Medulla oblongata (tissue), 1 donor: ENCODE data around the gene ARID1B.
"Not testable (repeated sequence)": the region's sequence is repeated elsewhere in the genome, so short reads cannot be mapped to it uniquely, and the experiment has no call there.

Experiments
- DNase-seq: peaks from one replicate; pipeline ENCODE4 v3.0.0-alpha.2; 2015; ENCODE audit errors: extremely low spot score

The ARID1B gene

DNA sequence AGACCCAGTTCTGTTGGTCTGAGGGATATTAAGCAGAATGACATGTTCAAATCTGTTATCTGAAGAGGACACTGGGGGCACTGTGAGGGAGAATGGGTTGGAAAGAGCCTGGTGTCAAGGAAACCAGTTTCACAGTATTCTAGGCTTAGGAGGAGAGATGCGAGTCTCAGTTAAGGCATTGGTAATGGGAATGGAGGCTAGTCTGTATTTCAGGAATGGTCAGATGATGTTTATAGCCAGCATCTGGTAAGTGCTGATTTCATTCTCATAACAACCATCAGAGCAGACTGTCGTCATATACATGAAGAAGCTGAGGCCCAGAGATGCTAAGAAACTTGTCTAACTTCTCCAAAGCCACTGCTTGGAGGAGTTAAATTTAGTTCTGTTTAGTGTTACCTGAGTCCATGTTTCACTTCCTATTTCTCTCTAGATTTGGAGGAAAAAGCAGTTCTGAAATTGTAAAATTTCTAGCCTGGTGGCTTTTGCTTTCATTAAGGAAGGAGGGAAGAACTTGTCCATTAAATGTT is 242.0 kb downstream of the ARID1B start:
- peak; percentile 47 for DNase-seq

DNA sequence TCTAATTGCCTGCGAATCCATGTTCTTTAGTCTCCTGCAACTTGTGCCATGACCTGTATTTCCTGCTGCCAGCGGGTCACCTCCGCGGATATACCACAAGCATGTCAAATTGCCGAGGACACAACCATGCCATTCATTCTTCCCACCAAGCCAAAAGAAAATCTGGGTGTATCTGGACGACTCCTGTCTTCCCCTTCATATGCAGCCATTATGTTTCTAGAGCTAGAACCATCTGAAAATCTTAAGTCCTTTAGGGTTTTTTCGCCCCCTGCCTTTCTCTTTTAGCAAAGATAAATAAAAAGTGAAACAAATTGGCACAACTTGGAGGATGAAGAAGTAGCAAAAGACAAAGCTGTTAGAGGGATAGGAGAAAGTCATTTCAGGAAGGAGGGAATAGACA is 242.6 kb downstream of the ARID1B start:
- DNase-seq = peak; percentile 39

DNA sequence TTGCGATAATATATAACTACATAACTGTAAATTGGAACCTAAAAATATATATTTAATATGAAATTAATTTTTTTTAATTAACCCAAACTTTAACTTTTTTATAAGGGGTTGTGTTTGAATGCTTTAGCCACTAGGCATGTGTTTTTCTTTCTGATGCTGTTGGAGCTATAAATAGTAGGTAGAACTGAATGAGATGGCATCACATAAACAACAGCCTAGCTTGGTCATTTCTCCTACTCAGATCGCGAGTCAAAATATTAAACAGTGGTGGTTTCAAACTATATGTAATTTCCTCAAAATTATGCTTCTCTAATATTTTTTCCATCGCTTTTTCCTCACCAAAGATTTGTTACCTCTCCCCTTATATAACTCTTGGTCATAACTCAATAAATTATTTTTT is 243.2 kb downstream of the ARID1B start:
- DNase-seq = peak; percentile 32

DNA sequence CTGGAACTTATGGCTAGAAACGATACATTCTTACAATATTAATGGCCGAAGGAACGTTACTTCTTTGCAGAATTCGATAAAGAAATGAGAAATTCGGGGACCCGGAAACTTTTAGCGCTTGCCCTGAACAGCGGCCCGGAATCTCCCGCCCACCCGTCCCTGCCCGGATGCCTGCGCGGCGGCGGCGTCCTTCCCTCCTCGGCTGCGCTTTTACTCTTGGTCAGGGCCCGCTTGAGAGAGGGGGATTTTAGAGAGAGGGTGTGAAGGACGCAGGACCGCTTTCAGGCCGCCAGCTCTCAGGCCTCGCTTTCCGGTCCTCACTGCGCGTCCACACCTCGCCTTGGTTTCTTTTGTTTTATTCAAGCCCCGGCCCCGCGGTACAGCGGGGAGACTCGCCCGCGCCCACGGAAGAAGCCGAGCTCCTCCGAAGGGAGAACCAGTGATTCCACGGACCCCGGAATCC is 243.7 kb downstream of the ARID1B start:
- DNase-seq = peak; percentile 51

DNA sequence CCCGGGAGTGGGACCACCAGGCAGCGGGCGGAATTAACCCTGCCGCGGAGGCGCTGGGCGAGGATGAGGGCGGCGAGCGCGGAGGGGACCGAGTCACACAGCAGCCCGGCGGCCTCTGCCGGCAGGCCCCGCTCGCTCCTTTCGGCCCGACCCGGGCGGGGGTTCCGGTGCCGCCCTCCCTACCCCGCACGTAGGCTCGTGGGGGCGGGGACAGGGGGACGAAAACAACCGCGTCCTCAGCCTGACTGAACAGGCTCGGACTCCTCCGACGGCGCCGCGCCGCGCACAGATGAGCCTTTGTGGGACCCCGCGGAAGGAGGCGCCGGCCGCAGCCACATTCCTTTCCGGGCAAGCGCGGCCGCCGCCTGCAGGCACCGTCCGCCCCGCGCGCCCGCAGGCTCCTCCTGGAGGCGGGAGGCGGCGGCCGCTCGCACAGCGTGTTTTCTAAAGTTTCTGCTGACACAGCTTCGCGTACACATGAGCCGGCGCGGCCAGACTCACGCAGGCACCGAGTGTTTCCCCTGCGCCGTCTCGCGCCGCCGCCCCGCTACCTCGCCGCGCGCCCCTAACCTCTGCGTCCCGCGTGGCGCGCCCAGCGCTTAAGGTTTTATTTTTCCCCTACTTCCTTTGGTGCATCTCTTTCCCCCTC is 244.3 kb downstream of the ARID1B start:
- DNase-seq = peak; percentile 95

DNA sequence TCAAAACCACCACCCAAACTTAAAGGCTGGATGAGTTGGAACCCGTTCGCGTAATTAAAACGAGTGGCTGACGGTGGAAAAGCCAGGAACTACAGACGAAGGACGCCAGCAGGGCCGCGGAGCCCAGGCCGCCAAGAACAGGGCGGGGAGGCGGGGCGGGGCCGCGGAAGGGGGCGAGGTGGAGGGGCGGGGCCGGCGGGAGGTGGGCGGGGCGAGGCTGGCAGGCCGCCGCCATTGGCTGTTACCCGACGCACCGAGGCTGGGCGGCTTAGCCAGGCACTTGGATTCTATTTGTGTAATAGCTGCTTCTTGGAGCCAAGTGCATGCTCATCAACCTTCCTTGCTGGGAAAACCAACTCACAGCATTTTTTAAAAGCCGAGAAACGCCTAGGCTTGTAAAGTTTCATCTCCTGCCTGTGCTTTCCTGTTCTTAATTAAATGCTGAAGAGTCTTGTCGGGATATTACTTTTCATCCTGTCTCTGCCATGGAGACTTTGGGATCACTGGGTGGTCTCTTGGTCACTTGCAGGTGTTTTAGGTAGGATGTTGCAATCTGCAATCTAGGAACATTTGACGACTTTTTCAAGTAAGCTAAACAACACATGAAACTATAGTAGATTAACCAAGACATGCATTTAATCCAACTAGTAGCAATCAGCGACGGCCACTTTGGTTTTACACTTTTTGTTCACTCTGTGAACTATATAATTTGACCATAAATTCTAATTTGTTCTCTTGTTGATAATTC is 245.0 kb downstream of the ARID1B start:
- DNase-seq = peak; percentile 93

DNA sequence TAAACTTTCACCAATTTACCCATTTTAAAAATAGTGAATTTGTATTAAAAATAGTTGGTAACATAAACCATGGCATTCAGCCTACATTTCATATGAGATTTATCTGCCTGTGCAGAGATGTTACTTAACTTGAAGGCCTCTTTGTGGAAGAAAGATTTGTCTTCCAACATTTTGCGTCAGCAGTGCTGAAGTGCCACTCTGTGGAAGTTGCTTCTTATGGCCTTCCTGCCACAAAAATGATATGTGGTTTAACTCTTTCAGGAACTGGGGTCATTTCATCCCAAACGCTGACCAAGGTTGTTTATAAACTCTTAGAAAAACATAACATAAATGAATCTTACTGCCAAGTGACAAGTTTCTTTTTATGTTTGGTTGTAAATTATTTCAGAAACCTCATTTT is 246.8 kb downstream of the ARID1B start:
- DNase-seq = peak; percentile 66

DNA sequence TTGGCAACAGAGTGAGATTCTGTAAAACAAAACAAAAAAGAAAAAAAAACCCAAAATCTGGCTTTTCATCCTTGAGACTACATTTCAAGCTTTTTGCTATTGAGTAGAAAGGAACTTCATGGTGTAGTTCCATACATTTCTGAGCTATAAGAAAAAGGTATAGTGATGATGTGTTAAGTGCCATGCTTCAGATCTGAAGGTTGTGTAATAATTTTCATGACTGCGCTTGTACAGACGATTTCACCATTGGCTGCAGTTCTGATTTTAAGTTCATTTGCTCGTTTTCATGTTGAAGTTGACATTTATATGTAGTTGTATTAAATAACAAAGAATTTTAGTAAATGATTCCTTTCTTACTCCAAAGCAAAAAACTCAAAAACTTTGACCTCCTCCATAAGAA is 247.6 kb downstream of the ARID1B start:
- no peak for DNase-seq

DNA sequence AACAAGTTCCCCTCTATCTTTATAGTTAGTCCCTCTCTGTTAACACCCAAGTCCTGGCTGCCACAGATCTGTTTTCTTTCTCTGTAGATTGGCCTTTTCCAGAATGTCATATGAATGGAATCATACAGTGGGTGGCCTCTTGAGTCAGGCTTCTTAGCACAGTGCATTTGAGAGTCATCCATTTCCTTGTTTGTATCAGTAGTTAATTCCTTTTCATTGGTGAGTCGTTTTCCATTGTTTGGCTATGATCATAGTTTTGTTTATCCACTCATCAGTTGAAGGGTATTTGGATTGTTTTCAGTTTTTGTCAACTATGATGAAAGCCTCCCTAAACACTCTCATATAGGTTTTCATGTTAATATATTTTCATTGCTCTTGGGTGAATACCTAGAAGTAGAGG is 248.3 kb downstream of the ARID1B start:
- no peak for DNase-seq

DNA sequence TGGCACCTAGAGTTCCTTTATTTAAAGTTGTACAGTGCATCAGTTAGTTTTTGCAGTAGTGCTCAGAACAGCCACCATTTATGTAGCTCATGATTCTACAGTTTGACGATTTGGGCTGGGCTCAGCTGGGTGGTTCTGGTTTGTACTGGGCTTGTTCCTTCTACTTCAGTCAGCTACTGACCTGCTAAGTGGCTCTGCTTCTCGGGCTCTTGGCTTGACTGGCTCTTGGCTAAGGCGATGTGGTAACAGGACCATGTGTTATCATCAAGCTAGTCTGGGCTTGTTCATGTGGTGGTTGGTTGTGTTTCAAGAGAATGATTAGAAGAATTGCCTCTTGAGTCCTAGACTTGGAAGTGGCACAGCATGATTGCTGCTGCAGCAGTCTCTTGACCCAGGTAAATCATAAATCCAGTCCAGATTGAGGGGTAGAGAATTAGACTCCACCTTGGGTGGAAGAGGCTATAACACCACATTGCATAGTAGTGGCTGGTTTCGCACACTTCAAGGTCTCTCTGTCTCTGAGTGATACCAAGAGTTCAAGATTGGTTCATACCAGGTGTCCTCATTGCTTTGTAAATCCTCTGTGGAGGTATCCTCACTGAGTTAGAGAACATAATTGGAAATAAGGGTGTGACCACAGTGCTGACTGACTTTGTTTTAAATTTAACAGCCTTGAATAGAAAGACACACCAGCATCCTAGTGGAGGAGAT is 253.0 kb downstream of the ARID1B start:
- no peak for DNase-seq

DNA sequence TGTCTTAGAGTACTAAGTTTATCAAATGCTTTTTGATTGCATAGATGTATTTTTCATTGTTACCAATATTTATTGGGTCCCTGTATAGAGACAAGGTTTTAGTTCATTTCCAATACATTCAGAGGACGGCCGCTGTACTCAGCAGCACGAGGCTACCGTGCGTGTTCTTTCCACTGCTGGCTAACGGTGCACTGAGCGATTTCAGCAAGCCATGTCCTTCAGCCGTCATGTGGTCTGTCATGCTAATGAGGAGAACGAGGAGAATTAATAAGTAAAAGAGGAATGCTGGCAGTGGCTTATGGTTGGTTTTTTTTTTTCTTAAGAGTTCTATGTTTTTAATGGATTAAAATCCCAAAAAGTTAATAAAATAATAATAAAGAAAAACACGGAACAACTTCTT is 253.6 kb downstream of the ARID1B start:
- peak; percentile 71 for DNase-seq

DNA sequence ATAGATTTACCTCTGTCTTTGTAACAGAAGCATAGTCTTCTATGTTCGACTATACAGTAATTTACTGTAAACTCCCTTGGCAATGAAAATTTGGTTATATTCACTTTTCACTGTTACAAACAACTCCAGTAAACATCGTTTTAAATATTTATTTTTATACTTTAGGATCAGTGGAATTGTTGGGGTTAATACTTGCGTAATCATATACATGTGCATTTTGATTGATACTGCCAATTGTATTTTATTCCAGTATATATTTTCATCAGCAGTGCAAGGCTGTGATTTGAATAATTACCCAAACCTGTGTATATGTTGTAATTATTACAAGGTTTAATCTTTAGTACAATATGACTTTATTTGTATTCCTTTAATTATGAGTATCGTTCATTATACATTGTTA is 255.7 kb downstream of the ARID1B start:
- no peak for DNase-seq

DNA sequence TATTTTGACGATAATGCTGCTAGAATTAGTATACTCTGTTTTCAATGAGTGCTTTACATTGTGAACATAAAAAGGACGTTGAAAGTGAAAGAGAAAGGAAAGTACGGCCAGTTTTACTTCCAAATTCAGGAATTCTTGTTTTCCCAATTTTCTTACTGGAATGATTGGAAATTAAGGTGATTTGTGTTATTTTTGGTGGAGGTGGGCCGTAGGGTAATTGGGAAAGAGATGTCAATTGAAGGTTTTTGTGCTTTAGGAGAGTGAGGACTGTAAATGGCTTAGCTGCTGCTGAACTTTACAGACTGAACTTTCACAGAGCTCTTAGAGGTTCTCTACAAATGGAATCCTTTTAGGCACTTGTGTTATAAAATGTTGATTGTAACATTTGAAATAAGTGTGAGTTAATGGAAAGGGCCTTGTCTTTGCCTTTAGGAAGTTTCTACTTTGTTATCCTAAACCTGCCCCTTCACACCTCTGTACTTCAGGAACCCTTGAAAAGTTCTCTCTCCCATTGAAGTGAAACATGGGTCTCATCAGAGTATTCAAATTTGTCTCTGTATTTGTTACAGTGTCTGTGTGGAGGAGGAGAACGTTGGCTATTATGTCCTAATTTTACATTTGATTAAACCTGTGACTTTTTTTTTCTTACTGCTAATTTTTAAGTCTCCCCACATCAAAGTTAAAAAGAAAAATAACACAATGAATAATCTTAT is 256.4 kb downstream of the ARID1B start:
- peak; percentile 59 for DNase-seq

DNA sequence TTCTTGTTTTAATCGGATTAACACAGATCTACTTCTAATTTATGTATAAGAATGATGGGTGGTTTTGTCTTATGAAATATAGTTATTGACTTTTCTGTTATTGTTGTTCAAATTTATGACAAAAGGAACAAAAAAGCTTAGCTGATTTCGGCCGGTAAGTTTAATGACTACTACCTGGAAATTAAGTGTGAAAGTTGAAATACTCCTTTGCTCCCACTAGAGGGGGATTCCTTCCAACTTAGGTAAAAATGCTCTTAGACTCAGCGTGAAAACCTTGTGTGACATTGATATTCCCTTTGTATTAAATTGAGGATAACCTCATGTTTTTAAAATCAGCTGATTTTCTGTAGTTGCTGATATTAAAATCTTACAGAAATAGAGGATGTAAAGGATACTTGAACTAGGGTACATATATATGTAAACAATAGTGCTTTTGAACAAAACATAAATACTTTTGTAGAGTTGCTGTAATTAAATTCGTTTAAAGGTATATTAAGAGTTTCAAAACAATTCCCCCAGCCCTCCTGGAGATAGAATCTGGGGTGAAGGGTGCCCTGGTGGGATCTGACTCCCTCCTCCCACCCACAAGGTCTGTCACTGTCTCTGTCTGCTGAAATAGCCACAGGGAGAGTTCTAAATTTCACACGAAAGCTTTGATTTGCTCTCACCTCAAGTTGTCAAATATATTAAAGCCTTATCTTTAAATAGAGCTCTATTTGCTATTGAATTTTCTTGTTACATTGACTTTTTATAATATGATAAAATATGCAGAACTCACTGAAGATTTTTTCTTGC is 257.5 kb downstream of the ARID1B start:
- DNase-seq = peak; percentile 71

DNA sequence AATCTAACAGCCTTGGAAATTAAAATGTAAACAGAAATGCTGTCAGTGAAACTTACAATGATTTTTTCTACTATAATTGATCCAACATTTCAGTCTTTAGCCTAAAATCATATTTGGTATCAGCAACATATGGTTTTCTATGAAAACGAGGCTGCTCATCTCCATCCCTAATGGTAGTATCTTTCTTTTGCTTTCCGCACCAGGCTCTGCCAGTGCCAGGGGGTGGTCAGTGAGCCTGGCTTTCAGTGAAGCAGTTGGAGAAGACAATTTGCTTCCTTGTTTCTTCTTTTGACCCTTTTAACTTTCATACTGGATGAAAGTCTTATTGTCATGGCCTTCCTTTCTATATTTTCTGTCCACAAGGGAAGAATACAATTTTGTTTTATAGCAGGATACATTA is 258.4 kb downstream of the ARID1B start:
- peak; percentile 78 for DNase-seq

DNA sequence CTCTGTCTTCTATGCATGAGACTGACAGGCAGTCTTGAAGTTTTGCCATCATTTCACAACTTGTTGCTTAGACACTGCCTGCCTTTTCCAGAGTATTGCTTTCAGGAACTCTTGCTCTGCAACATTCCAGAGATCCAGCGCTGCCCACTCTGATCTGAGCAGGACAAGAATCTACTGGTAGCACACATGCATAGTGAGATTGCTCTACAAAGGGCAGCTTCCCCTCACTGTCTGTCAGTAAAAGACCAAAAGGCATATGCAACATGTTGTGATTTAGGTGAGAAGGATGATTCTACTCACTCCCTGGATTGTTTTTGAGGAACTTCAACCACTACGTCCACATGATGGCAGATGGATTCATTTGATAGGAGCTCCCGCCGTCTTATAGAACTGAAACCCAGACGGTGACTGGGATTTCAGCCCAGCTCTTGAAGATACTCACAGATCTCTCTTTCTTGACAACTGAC is 259.1 kb downstream of the ARID1B start:
- DNase-seq = peak; percentile 82

DNA sequence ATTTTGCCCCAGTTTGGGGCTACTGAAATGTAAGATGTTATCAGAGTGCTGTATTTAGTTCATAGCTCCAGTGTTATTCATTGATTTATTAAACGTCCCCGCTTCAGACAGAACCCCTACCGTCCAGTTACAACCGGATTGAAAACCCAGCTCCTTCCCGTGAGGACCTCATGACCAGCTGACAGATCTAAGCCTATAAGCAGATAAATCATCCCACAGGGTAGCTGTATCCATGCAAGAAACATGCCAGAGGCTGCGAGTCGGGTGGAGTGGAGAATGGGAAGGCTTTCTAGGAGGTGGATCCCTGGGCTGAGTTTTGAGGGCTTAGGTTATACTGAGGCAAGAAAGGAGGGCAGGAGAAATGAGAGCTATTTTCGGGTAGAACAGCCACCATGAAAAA is 260.0 kb downstream of the ARID1B start:
- peak; percentile 62 for DNase-seq

DNA sequence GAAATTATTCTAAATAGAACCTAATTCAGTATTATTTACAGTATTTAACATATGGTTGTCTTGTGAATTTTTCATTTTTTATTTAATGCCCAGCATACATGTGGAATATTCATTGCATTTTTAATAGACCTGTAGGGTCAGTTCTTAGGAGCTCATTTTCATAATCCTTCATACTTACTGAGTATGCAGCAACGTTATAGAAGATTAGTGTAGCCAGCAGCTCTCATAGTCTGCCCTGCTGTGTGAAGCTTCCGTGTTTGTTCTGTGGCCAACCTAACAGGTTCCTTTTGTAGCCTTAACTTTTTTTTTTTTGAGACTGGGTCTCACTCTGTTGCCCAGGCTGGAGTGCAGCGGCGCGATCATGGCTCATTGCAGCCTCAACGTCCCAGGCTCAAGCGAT is 261.4 kb downstream of the ARID1B start:
- no peak for DNase-seq

DNA sequence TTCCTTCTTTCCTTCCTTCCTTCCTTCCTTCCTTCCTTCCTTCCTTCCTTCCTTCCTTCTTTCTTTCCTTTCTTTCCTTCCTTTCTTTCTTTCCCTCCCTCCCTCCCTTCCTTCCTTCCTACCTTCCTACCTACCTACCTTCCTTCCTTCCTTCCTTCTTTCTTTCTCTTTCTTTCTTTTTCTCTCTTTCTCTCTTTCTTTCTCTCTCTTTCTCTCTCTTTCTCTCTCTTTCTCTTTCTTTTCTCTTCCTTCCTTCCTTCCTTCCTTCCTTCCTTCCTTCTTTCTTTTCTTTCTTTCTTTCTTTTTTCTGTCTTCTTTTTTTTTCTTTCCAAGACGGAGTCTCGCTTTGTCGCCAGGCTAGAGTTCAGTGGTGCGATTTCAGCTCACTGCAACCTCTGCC is 262.5 kb downstream of the ARID1B start:
- not testable (repeated sequence) for DNase-seq

DNA sequence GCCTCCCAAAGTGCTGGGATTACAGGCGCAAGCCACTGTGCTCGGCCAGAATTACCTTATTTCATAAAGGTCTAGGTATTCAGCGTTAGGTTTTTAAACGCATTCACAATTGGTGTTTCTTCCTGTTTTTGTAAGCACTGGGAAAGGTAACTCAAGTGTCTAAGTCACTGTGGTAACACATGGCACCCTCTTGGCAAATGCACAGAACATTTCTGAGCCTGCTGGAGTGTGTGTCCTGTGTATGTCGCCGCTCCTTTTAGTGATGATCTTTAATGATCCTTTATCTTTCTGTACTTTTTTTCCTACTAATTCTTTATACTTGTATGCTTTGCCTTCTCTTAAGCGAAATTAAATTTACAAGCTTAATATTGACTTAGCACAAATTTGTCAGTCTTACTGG is 263.0 kb downstream of the ARID1B start:
- DNase-seq = no peak
